Measurements from ENCODE around the gene SF3B2.
"Not testable (repeated sequence)": the region's sequence is repeated elsewhere in the genome, so short reads cannot be mapped to it uniquely, and the experiment has no call there.

The SF3B2 gene

GRCh38 chr11:66020212-66020611 is 32.0 kb upstream of the SF3B2 start:
- DNase-seq: no peak

GRCh38 chr11:66020618-66021357 is 31.4 kb upstream of the SF3B2 start:
- DNase-seq: no peak

GRCh38 chr11:66022401-66023185 is 29.6 kb upstream of the SF3B2 start:
- DNase-seq: peak; percentile 51 to 82 (median 64)

GRCh38 chr11:66023186-66023440 is 29.1 kb upstream of the SF3B2 start:
- not testable (repeated sequence) for DNase-seq

GRCh38 chr11:66026017-66026529 is 26.1 kb upstream of the SF3B2 start, which contains the start of gene CATSPER1:
Gene CATSPER1 (minus strand): TSS chr11:66026479. CDS start chr11:66026379, 100 bp downstream.
- DNase-seq: no peak

- DNase-seq: no peak
Observed at GRCh38 chr11:66032957-66033735, 19.0 kb upstream of the SF3B2 start.

- DNase-seq: no peak
Observed at GRCh38 chr11:66035653-66036333, 16.4 kb upstream of the SF3B2 start.

GRCh38 chr11:66036334-66036710 is 15.8 kb upstream of the SF3B2 start:
- no peak for DNase-seq

GRCh38 chr11:66037327-66037726 is 14.8 kb upstream of the SF3B2 start:
- DNase-seq: no peak

- no peak for DNase-seq
Observed at GRCh38 chr11:66039765-66040164, 12.4 kb upstream of the SF3B2 start.

- DNase-seq: no peak
Observed at GRCh38 chr11:66042227-66042995, 9.8 kb upstream of the SF3B2 start.

GRCh38 chr11:66042996-66043906 is 8.9 kb upstream of the SF3B2 start:
- DNase-seq: no peak

- DNase-seq: no peak
Observed at GRCh38 chr11:66044757-66045156, 7.4 kb upstream of the SF3B2 start.

- DNase-seq: peak; percentile 67 to 76 (median 72)
Observed at GRCh38 chr11:66045177-66045639, 7.0 kb upstream of the SF3B2 start.

GRCh38 chr11:66046901-66047300 is 5.3 kb upstream of the SF3B2 start:
- DNase-seq: no peak

GRCh38 chr11:66047541-66048365 is 4.4 kb upstream of the SF3B2 start:
- DNase-seq: no peak

- DNase-seq: no peak
Observed at GRCh38 chr11:66048547-66049323, 3.4 kb upstream of the SF3B2 start, which contains the start of gene GAL3ST3. Gene GAL3ST3 (minus strand): TSS chr11:66049161. CDS start chr11:66045415, 3,746 bp downstream.

GRCh38 chr11:66050581-66051231 is 1.5 kb upstream of the SF3B2 start:
- DNase-seq: no peak

All from activated CD4-positive, CD25-positive, alpha-beta regulatory T cell (primary cell).